Mesendoderm (in vitro differentiated cells): ENCODE data around the gene ALK.

ENCODE experiments used
- DNase-seq: peaks from one replicate; pipeline ENCODE4 v3.0.0; 2013
- H2AK5ac ChIP-seq: 2 replicates; pipeline ENCODE4 v1.6.1; 2013; ENCODE audit warnings: low read length, inconsistent platforms
- H2BK120ac ChIP-seq: 2 replicates; pipeline ENCODE4 v1.6.1; 2013; ENCODE audit warnings: low read depth, mild to moderate bottlenecking, low read length, moderate library complexity, mixed read lengths
- H2BK15ac ChIP-seq: replicated peaks from 2 replicates; pipeline ENCODE4 v1.6.1; 2013; ENCODE audit warnings: low read depth, mild to moderate bottlenecking, moderate library complexity
- H2BK5ac ChIP-seq: 2 replicates; pipeline ENCODE4 v1.6.1; 2013; ENCODE audit warnings: low read length, inconsistent platforms
- H3K18ac ChIP-seq: 2 replicates; pipeline ENCODE4 v1.6.1; 2013; ENCODE audit warnings: mild to moderate bottlenecking, low read length, mixed read lengths
- H3K23ac ChIP-seq: one replicate; pipeline ENCODE4 v1.6.1; 2013; ENCODE audit warnings: low read length
- H3K27ac ChIP-seq: 2 replicates; pipeline ENCODE4 v1.5.1; 2013; ENCODE audit warnings: low read depth, mild to moderate bottlenecking, inconsistent platforms, low read length, moderate library complexity
- H3K27me3 ChIP-seq: 2 replicates; pipeline ENCODE4 v1.6.1; 2013; ENCODE audit warnings: low read length, control low read depth, mild to moderate bottlenecking, inconsistent platforms; ENCODE audit not compliant: insufficient read depth, poor library complexity
- H3K36me3 ChIP-seq: 2 replicates; pipeline ENCODE4 v1.6.1; 2013; ENCODE audit warnings: low read length, inconsistent platforms; ENCODE audit not compliant: control insufficient read depth, insufficient read depth
- H3K4ac ChIP-seq: one replicate; pipeline ENCODE4 v1.6.1; 2013; ENCODE audit warnings: low read depth, mild to moderate bottlenecking, low read length, moderate library complexity
- H3K4me1 ChIP-seq: 2 replicates; pipeline ENCODE4 v1.6.1; 2013; ENCODE audit warnings: low read depth, low read length, inconsistent platforms; ENCODE audit not compliant: control insufficient read depth
- H3K4me2 ChIP-seq: 2 replicates; pipeline ENCODE4 v1.6.1; 2013; ENCODE audit warnings: low read length
- H3K4me3 ChIP-seq: 2 replicates; pipeline ENCODE4 v1.5.1; 2013; ENCODE audit warnings: mild to moderate bottlenecking, low read length
- H3K56ac ChIP-seq: one replicate; pipeline ENCODE4 v1.6.1; 2013; ENCODE audit warnings: low read length
- H3K79me1 ChIP-seq: 2 replicates; pipeline ENCODE4 v1.6.1; 2013; ENCODE audit warnings: low read length, inconsistent platforms
- H3K79me2 ChIP-seq: 2 replicates; pipeline ENCODE4 v1.6.1; 2013; ENCODE audit warnings: mild to moderate bottlenecking, low read length; ENCODE audit not compliant: control insufficient read depth, insufficient read depth
- H3K9ac ChIP-seq: 2 replicates; pipeline ENCODE4 v1.6.1; 2013; ENCODE audit warnings: low read length, inconsistent platforms
- H4K5ac ChIP-seq: one replicate; pipeline ENCODE4 v1.6.1; 2013; ENCODE audit warnings: low read length
- H4K8ac ChIP-seq: one replicate; pipeline ENCODE4 v1.6.1; 2013; ENCODE audit warnings: low read depth, mild to moderate bottlenecking, control low read depth, low read length, moderate library complexity
- WGBS: extraction: QIAGEN DNeasy Blood & Tissue Kit; methylation state at CpG from one replicate; pipeline ENCODE4 v1.1.7; 2013; ENCODE audit warnings: low lambda C conversion rate, missing lambda C conversion rate; ENCODE audit not compliant: insufficient coverage; ENCODE audit errors: extremely low coverage; 5-methylcytosine and 5-hydroxymethylcytosine counted together

Gene ALK

GRCh38 chr2:29560566-29560965, 360.8 kb downstream of the ALK start:
- no peak overlapping the region for H2BK120ac ChIP-seq
- no peak overlapping the region for H2AK5ac ChIP-seq
- DNase-seq: no peak
- no peak overlapping the region for H3K27ac ChIP-seq
- no peak overlapping the region for H3K9ac ChIP-seq
- no peaks in the 10 kb centered on the region for H3K36me3 ChIP-seq
- H3K79me1 ChIP-seq: no peaks in the 10 kb centered on the region
- H4K5ac ChIP-seq: no peak overlapping the region
- H3K4ac ChIP-seq: no peak overlapping the region
- H3K27me3 ChIP-seq: no peaks in the 10 kb centered on the region
- no peaks in the 10 kb centered on the region for H3K4me1 ChIP-seq
- WGBS: no CpG with 5 or more reads among the region's 5 CpGs
- H3K18ac ChIP-seq: no peak overlapping the region
- no peak overlapping the region for H3K23ac ChIP-seq
- H3K4me2 ChIP-seq: no peak overlapping the region
- H2BK15ac ChIP-seq: no peak overlapping the region
- no peak overlapping the region for H2BK5ac ChIP-seq
- no peak overlapping the region for H3K56ac ChIP-seq
- H3K4me3 ChIP-seq: no peak overlapping the region
- no peaks in the 10 kb centered on the region for H3K79me2 ChIP-seq
- no peak overlapping the region for H4K8ac ChIP-seq

- Histone ChIP-seq H3K18ac (no peak overlapping the region), H2BK5ac (no peak overlapping the region), H2BK15ac (no peak overlapping the region), H3K4me1 (no peaks in the 10 kb centered on the region), H4K5ac (no peak overlapping the region), H3K27me3 (no peaks in the 10 kb centered on the region), H3K27ac (no peak overlapping the region), H2BK120ac (no peak overlapping the region), H3K4me2 (no peak overlapping the region), H2AK5ac (no peak overlapping the region), H3K79me2 (no peaks in the 10 kb centered on the region), H3K23ac (no peak overlapping the region), H3K4ac (no peak overlapping the region), H3K9ac (no peak overlapping the region), H3K36me3 (no peaks in the 10 kb centered on the region), H4K8ac (no peak overlapping the region), H3K4me3 (no peak overlapping the region), H3K79me1 (no peaks in the 10 kb centered on the region), H3K56ac (no peak overlapping the region)
- DNase-seq: no peak
- no CpG with 5 or more reads among the region's 1 CpG for WGBS
Observed at GRCh38 chr2:29560030-29560429, 361.4 kb downstream of the ALK start.

- H3K9ac ChIP-seq: no peak overlapping the region
- no peak overlapping the region for H4K5ac ChIP-seq
- H3K56ac ChIP-seq: no peak overlapping the region
- no peaks in the 10 kb centered on the region for H3K79me2 ChIP-seq
- no peaks in the 10 kb centered on the region for H3K79me1 ChIP-seq
- H2BK15ac ChIP-seq: no peak overlapping the region
- H3K4me2 ChIP-seq: no peak overlapping the region
- no peak overlapping the region for H3K4me3 ChIP-seq
- H3K18ac ChIP-seq: no peak overlapping the region
- no peak overlapping the region for H4K8ac ChIP-seq
- no peaks in the 10 kb centered on the region for H3K4me1 ChIP-seq
- DNase-seq: no peak
- no peak overlapping the region for H2BK120ac ChIP-seq
- no peak overlapping the region for H2AK5ac ChIP-seq
- H3K27ac ChIP-seq: no peak overlapping the region
- H3K27me3 ChIP-seq: no peaks in the 10 kb centered on the region
- no peaks in the 10 kb centered on the region for H3K36me3 ChIP-seq
- no CpG with 5 or more reads among the region's 1 CpG for WGBS
- no peak overlapping the region for H3K4ac ChIP-seq
- no peak overlapping the region for H2BK5ac ChIP-seq
- no peak overlapping the region for H3K23ac ChIP-seq
Observed at GRCh38 chr2:29559578-29559977, 361.8 kb downstream of the ALK start.

- Histone ChIP-seq H3K4me1 (no peaks in the 10 kb centered on the region), H4K5ac (no peak overlapping the region), H3K79me1 (no peaks in the 10 kb centered on the region), H3K23ac (no peak overlapping the region), H3K4me2 (no peak overlapping the region), H2BK5ac (no peak overlapping the region), H3K4ac (no peak overlapping the region), H2AK5ac (no peak overlapping the region), H3K18ac (no peak overlapping the region), H2BK120ac (no peak overlapping the region), H3K27me3 (no peaks in the 10 kb centered on the region), H3K36me3 (no peaks in the 10 kb centered on the region), H3K56ac (no peak overlapping the region), H3K27ac (no peak overlapping the region), H2BK15ac (no peak overlapping the region), H3K9ac (no peak overlapping the region), H4K8ac (no peak overlapping the region), H3K79me2 (no peaks in the 10 kb centered on the region), H3K4me3 (no peak overlapping the region)
- DNase-seq: no peak
Observed at GRCh38 chr2:29558097-29558496, 363.3 kb downstream of the ALK start.

- no CpG with 5 or more reads among the region's 1 CpG for WGBS
Observed at GRCh38 chr2:29557268-29557667, 364.1 kb downstream of the ALK start.

GRCh38 chr2:29549069-29549380, 372.4 kb downstream of the ALK start:
- H2BK5ac ChIP-seq: no peak overlapping the region
- no peaks in the 10 kb centered on the region for H3K79me1 ChIP-seq
- no peak overlapping the region for H3K9ac ChIP-seq
- H3K27ac ChIP-seq: no peak overlapping the region
- no peaks in the 10 kb centered on the region for H3K79me2 ChIP-seq
- DNase-seq: no peak
- no CpG with 5 or more reads among the region's 2 CpGs for WGBS
- no peaks in the 10 kb centered on the region for H3K4me1 ChIP-seq
- H3K23ac ChIP-seq: no peak overlapping the region
- no peak overlapping the region for H4K5ac ChIP-seq
- H3K18ac ChIP-seq: no peak overlapping the region
- no peaks in the 10 kb centered on the region for H3K27me3 ChIP-seq
- H3K56ac ChIP-seq: no peak overlapping the region
- H3K4ac ChIP-seq: no peak overlapping the region
- no peak overlapping the region for H2BK15ac ChIP-seq
- H3K36me3 ChIP-seq: no peaks in the 10 kb centered on the region
- no peak overlapping the region for H2BK120ac ChIP-seq
- H3K4me3 ChIP-seq: no peak overlapping the region
- H2AK5ac ChIP-seq: no peak overlapping the region
- H3K4me2 ChIP-seq: no peak overlapping the region
- H4K8ac ChIP-seq: no peak overlapping the region

More at GRCh38 chr2:29557268-29557667, 364.1 kb downstream of the ALK start:
- H2BK5ac ChIP-seq: no peak overlapping the region
- no peak overlapping the region for H3K56ac ChIP-seq
- no peak overlapping the region for H3K18ac ChIP-seq
- H3K27ac ChIP-seq: no peak overlapping the region
- H2BK120ac ChIP-seq: no peak overlapping the region
- H4K8ac ChIP-seq: no peak overlapping the region
- H3K27me3 ChIP-seq: no peaks in the 10 kb centered on the region
- no peaks in the 10 kb centered on the region for H3K36me3 ChIP-seq
- DNase-seq: no peak
- H3K9ac ChIP-seq: no peak overlapping the region
- no peaks in the 10 kb centered on the region for H3K79me2 ChIP-seq
- no peaks in the 10 kb centered on the region for H3K4me1 ChIP-seq
- H3K79me1 ChIP-seq: no peaks in the 10 kb centered on the region
- no peak overlapping the region for H3K23ac ChIP-seq
- no peak overlapping the region for H2BK15ac ChIP-seq
- no peak overlapping the region for H3K4ac ChIP-seq
- H3K4me3 ChIP-seq: no peak overlapping the region
- H2AK5ac ChIP-seq: no peak overlapping the region
- H3K4me2 ChIP-seq: no peak overlapping the region
- no peak overlapping the region for H4K5ac ChIP-seq
